Skeletal muscle satellite cell (primary cell): Measurements from ENCODE around the gene ZSWIM3.

Source experiments
- H3K27me3 ChIP-seq: 2 replicates; pipeline ENCODE4 v1.7.0; 2013; ENCODE audit warnings: low read length; ENCODE audit not compliant: control insufficient read depth, insufficient read depth
- H3K36me3 ChIP-seq: 2 replicates; pipeline ENCODE4 v1.7.0; 2013; ENCODE audit warnings: mild to moderate bottlenecking, control low read depth, low read length; ENCODE audit not compliant: insufficient read depth
- H3K4me1 ChIP-seq: 2 replicates; pipeline ENCODE4 v1.7.0; 2013; ENCODE audit warnings: low read length; ENCODE audit not compliant: control insufficient read depth, insufficient read depth
- H3K4me2 ChIP-seq: 2 replicates; pipeline ENCODE4 v1.7.0; 2013; ENCODE audit warnings: mild to moderate bottlenecking, low read length
- H3K4me3 ChIP-seq: 2 replicates; pipeline ENCODE4 v1.7.0; 2013; ENCODE audit warnings: low read length
- H3K9ac ChIP-seq: 2 replicates; pipeline ENCODE4 v1.7.0; 2013; ENCODE audit warnings: mild to moderate bottlenecking, low read depth, low read length, moderate library complexity
- H3K9me3 ChIP-seq: replicated peaks from 2 replicates; pipeline ENCODE4 v1.7.0; 2013; ENCODE audit warnings: mild to moderate bottlenecking, control low read depth, low read length

ZSWIM3 gene

DNA sequence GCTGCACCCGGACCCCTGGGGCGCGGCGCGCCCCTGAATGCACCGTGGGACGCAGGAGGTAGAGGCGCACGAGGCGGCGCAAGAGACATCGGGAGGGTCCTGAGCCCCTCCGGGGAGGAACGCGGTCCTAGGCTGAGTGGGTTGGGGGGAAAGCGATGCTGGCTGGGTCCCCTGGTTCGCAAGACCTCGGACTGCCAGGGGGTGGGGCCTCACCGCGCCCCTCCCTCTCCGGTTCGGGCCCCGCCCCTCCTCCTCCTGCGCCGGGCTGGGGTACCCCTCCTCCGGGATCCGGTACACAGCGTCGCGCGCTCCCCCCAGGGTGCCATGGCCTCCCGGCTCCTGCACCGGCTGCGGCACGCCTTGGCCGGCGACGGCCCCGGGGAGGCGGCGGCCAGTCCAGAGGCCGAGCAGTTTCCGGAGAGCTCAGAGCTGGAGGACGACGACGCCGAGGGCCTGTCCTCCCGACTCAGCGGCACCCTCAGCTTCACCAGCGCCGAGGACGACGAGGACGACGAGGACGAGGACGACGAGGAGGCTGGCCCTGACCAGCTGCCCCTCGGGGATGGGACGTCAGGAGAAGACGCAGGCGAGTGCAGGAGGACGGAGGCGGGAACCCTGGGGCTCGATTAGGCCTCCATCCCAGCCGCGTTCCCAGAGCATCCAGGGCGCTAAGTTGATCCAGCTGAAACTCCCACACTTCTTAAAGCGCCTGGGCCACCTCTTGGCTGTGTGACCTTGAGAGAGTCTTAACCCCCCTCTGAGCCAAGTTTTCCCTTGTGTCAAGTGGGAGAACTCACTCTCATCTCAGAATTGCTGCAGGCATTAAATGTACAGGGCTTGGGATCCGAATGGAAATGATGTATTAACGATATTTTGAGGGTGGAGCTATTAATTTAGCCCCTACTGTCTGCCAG lies 23.3 kb upstream of the ZSWIM3 start:
- Histone ChIP-seq H3K4me2 (peak overlapping the region; percentile 96), H3K27me3 (no peaks in the 10 kb centered on the region), H3K9ac (peak overlapping the region; percentile 90), H3K4me1 (peaks cover 32% of the 10 kb centered on the region), H3K36me3 (peaks cover 3% of the 10 kb centered on the region), H3K4me3 (peak overlapping the region; percentile 83), H3K9me3 (no peaks in the 10 kb centered on the region)

DNA sequence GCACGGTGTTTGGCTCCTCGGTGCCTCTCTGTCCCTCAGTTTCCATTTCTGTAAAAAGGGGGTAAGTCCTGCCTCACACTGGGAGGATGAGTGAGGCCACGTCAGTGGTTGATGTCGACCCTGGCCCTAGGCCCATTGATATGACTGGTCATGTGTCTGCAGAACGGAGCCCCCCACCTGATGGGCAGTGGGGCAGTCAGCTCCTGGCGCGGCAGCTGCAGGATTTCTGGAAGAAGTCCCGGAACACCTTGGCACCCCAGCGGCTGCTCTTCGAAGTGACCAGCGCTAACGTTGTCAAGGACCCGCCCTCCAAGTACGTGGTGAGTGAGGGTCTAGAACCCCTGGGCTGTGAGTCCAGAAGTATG lies 22.6 kb upstream of the ZSWIM3 start:
- peaks cover 32% of the 10 kb centered on the region for H3K4me1 ChIP-seq
- H3K36me3 ChIP-seq: peaks cover 4% of the 10 kb centered on the region
- no peaks in the 10 kb centered on the region for H3K9me3 ChIP-seq
- H3K4me3 ChIP-seq: peak overlapping the region; percentile 83
- H3K9ac ChIP-seq: peak overlapping the region; percentile 90
- H3K27me3 ChIP-seq: no peaks in the 10 kb centered on the region
- peak overlapping the region; percentile 96 for H3K4me2 ChIP-seq

DNA sequence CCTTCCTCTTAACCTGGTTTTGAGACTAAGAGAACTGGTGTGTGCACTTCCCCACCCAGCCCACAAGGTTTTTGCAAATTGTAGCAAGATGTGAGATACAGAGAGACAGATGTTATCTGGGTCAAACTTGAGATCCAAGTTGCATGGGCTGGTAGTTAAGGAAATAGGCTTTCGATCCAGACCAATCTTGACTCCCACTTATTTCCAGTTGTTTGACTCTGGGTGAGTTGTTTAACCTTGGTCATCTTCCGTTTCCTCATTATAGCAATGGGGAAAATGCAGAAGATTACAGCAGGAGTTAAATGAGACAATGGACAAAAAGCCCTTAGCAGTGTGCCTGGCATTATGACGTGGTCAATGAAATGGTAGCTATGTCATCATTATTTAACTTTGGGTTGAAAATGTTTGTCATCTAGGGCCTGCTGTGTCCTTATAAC lies 22.1 kb upstream of the ZSWIM3 start:
- Histone ChIP-seq H3K4me2 (peak overlapping the region; percentile 96), H3K27me3 (no peaks in the 10 kb centered on the region), H3K9ac (peak overlapping the region; percentile 90), H3K9me3 (no peaks in the 10 kb centered on the region), H3K36me3 (peaks cover 7% of the 10 kb centered on the region), H3K4me1 (peaks cover 32% of the 10 kb centered on the region), H3K4me3 (peak overlapping the region; percentile 83)

DNA sequence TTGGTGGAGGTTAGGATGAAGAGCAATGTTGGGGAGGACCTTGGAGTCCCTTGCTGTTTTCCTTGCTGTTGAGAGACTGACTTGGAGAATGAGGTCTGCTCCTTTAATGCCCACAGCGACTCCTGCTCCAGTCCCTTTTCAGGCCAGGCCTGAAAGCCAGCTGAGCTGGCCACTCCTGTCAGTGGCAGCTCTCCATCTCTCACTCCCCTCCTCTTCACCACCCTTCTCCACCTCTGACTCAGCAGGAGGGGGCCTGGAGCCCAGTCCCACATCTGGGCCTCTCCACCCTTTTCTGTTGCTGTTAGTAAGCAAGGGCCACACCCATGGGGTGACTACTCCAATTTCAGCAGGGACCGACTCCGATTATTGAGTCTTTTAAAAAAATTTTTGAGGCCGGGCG lies 21.6 kb upstream of the ZSWIM3 start:
- H3K9ac ChIP-seq: peak overlapping the region; percentile 90
- H3K27me3 ChIP-seq: no peaks in the 10 kb centered on the region
- peaks cover 32% of the 10 kb centered on the region for H3K4me1 ChIP-seq
- H3K36me3 ChIP-seq: peaks cover 10% of the 10 kb centered on the region
- no peaks in the 10 kb centered on the region for H3K9me3 ChIP-seq
- H3K4me3 ChIP-seq: peak overlapping the region; percentile 83
- peak overlapping the region; percentile 96 for H3K4me2 ChIP-seq

DNA sequence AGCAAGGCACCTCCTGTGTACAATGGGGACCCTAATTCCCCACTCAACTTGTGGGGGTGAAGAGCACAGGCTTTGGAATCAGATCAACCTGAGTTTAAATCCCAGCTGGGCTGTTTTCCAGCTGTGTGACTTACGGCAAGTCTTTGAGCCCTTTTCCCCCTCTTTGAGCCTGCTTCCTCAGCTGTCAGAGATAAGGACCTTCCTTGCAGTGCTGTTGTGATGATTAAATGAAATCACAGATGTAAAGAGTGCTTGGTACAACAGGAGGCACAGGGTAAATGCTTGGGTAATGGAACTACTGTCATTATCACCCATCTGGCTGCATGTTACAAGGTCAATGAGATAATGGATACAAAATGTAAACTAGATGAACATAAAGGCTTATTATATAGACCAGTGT lies 20.6 kb upstream of the ZSWIM3 start:
- Histone ChIP-seq H3K4me3 (peak overlapping the region; percentile 12), H3K9ac (no peak overlapping the region), H3K4me1 (peaks cover 32% of the 10 kb centered on the region), H3K4me2 (peak overlapping the region; percentile 50), H3K27me3 (no peaks in the 10 kb centered on the region), H3K9me3 (no peaks in the 10 kb centered on the region), H3K36me3 (peaks cover 20% of the 10 kb centered on the region)

- H3K4me3 ChIP-seq: no peak overlapping the region
- no peaks in the 10 kb centered on the region for H3K9me3 ChIP-seq
- no peak overlapping the region for H3K4me2 ChIP-seq
- H3K9ac ChIP-seq: no peak overlapping the region
- H3K27me3 ChIP-seq: no peaks in the 10 kb centered on the region
- H3K36me3 ChIP-seq: peaks cover 54% of the 10 kb centered on the region
- H3K4me1 ChIP-seq: peaks cover 9% of the 10 kb centered on the region
Observed at GRCh38 chr20:45840700-45841198, 16.7 kb upstream of the ZSWIM3 start.

DNA sequence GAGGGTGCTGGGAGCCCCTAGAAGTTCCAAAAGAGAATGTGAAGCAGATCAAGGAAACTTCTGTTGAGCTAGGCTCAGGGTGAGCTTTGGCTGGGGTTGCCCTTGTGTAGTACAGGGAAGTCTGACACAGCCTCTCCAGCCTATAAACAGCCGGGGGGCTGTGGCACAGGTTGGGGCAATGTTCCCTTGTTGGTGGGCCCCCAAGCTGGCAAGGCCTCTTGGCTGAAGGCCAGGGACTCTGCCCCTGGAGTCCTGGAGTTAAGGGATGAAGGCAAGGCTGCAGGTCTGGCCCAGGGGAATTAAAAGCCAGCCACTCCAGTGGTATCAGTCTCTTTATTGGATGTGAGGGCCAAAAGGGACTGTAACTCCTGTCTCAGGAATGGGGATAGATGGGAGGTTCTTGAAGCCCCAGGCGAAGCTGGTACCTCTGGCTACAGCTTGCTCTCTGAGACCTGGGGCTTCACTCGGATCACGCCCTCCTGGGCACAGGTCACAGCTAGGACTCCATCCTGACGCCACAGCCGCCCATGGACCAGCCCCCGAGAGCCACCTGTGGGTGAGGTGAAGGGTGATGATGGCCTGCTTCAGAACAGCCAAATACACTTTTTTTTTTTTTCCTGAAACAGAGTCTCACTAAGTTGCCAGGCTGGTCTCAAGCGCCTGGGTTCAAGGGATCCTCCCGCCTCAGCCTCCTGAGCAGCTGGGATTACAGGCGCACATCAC lies 15.8 kb upstream of the ZSWIM3 start:
- Histone ChIP-seq H3K27me3 (no peaks in the 10 kb centered on the region), H3K36me3 (peaks cover 60% of the 10 kb centered on the region), H3K4me1 (peaks cover 4% of the 10 kb centered on the region), H3K4me2 (no peak overlapping the region), H3K9me3 (no peaks in the 10 kb centered on the region), H3K9ac (no peak overlapping the region), H3K4me3 (no peak overlapping the region)

GRCh38 chr20:45842169-45842812 lies 15.1 kb upstream of the ZSWIM3 start:
- no peaks in the 10 kb centered on the region for H3K27me3 ChIP-seq
- H3K4me2 ChIP-seq: no peak overlapping the region
- H3K4me1 ChIP-seq: no peaks in the 10 kb centered on the region
- peaks cover 59% of the 10 kb centered on the region for H3K36me3 ChIP-seq
- H3K9ac ChIP-seq: no peak overlapping the region
- no peak overlapping the region for H3K4me3 ChIP-seq
- no peaks in the 10 kb centered on the region for H3K9me3 ChIP-seq

DNA sequence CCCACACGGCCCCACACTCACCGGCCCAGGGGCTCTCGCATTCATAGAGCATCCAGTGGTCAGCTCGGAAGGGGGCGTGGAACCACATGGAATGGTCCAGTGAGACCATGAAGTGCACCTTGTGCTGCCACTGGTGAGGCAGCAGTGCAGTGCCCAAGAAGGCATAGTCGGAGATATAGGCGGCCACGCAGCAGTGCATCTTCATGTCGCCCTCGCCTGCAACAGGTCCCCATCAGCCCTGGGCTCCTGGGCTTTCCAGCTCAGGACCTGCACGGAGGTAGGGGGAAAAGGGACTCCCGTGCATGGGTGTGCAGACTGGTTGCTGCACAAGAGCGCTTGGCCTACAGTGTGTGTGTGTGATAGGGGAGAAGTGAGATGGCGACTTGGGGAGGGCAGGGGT lies 13.9 kb upstream of the ZSWIM3 start:
- no peak overlapping the region for H3K4me2 ChIP-seq
- H3K27me3 ChIP-seq: no peaks in the 10 kb centered on the region
- H3K36me3 ChIP-seq: peaks cover 64% of the 10 kb centered on the region
- no peak overlapping the region for H3K4me3 ChIP-seq
- no peak overlapping the region for H3K9ac ChIP-seq
- no peaks in the 10 kb centered on the region for H3K9me3 ChIP-seq
- no peaks in the 10 kb centered on the region for H3K4me1 ChIP-seq

- H3K4me3 ChIP-seq: no peak overlapping the region
- H3K36me3 ChIP-seq: peaks cover 64% of the 10 kb centered on the region
- no peaks in the 10 kb centered on the region for H3K9me3 ChIP-seq
- no peak overlapping the region for H3K4me2 ChIP-seq
- no peaks in the 10 kb centered on the region for H3K27me3 ChIP-seq
- H3K4me1 ChIP-seq: no peaks in the 10 kb centered on the region
- no peak overlapping the region for H3K9ac ChIP-seq
Observed at GRCh38 chr20:45845452-45845851, 12.0 kb upstream of the ZSWIM3 start.

- H3K9me3 ChIP-seq: no peaks in the 10 kb centered on the region
- H3K36me3 ChIP-seq: peaks cover 41% of the 10 kb centered on the region
- H3K9ac ChIP-seq: no peak overlapping the region
- H3K4me2 ChIP-seq: no peak overlapping the region
- H3K4me3 ChIP-seq: no peak overlapping the region
- H3K4me1 ChIP-seq: no peaks in the 10 kb centered on the region
- H3K27me3 ChIP-seq: no peaks in the 10 kb centered on the region
Observed at GRCh38 chr20:45848421-45848820, 9.0 kb upstream of the ZSWIM3 start.
